Measurements from ENCODE around the gene PDAP1.
"Not testable (repeated sequence)": the region's sequence is repeated elsewhere in the genome, so short reads cannot be mapped to it uniquely, and the experiment has no call there.

Gene PDAP1

DNA sequence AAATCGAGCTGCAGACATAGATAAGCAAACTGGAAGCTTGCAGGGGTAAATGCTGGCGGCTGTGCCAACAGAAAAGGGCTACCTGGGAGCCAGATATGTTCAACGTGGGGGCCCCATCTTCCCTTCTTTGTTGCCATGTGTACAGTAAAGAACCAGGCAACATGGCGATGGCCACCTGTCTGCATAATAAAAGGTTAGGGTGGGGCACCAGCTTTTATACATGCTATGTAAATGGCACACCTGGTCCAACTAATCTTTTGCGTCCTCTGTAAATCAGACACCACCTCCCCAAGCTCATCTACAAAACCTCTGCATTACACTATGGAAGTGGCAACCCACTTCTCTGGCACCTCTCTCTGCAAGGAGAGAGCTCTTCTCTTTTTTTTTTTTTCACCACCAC is 14.2 kb upstream of the PDAP1 start:
- H3K9ac ChIP-seq (ENCODE audit: low read depth, low read length): no peak overlapping the region
- H3K27ac ChIP-seq (ENCODE audit: low read depth, low read length): no peak overlapping the region
- H3K4me1 ChIP-seq (ENCODE audit: control insufficient read depth, insufficient read depth, low read length): no peaks in the 10 kb centered on the region
- H3K4me3 ChIP-seq (ENCODE audit: low read depth, low read length): no peak overlapping the region
- H3K27me3 ChIP-seq (ENCODE audit: control insufficient read depth, insufficient read depth, low read length): no peaks in the 10 kb centered on the region
- H3K9me3 ChIP-seq (ENCODE audit: control insufficient read depth, insufficient read depth, low read length): no peaks in the 10 kb centered on the region
- peaks cover 80% of the 10 kb centered on the region for H3K36me3 ChIP-seq (ENCODE audit: control insufficient read depth, insufficient read depth, low read length)

DNA sequence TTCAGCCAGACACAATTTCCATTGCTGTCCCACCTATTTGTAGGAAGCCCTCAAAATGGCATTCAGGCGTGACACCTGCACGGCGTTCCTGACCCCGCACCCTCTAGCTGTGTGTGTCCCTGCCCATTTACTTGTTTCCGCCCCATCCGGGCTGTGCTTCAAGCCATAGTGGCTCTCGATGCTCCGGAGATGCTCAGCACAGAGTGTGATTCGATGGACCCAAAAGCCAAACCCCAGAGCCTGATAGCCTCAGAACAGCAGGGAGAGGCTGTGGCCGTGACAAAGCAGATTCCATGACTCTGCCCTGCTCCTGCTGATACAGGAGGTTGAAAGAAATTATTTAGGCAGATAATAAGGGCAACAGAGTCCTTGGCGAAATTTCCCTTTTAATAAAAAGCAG is 13.8 kb upstream of the PDAP1 start:
- H3K36me3 ChIP-seq (ENCODE audit: control insufficient read depth, insufficient read depth, low read length): peaks cover 84% of the 10 kb centered on the region
- H3K4me1 ChIP-seq (ENCODE audit: control insufficient read depth, insufficient read depth, low read length): no peaks in the 10 kb centered on the region
- no peaks in the 10 kb centered on the region for H3K9me3 ChIP-seq (ENCODE audit: control insufficient read depth, insufficient read depth, low read length)
- H3K27ac ChIP-seq (ENCODE audit: low read depth, low read length): no peak overlapping the region
- no peaks in the 10 kb centered on the region for H3K27me3 ChIP-seq (ENCODE audit: control insufficient read depth, insufficient read depth, low read length)
- H3K4me3 ChIP-seq (ENCODE audit: low read depth, low read length): no peak overlapping the region
- no peak overlapping the region for H3K9ac ChIP-seq (ENCODE audit: low read depth, low read length)

DNA sequence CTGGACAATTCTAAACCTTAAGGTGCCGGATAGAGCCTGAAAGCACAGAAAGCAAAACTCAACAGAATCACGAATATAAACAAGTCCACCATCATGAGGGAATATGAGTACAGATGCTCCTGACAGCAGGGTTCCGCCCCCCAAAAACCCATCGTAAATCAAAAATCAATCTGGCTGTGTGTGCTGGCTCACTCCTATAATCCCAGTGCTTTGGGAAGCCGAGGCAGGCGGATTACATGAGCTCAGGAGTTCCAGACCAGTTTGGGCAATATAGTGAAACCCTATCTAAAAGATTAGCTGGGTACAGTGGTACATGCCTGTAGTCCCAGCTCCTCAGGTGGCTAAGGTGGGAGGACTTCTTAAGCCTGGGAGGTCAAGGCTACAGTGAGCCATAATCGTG is 12.6 kb upstream of the PDAP1 start:
- Histone ChIP-seq H3K9ac (ENCODE audit: low read depth, low read length) (no peak overlapping the region), H3K9me3 (ENCODE audit: control insufficient read depth, insufficient read depth, low read length) (no peaks in the 10 kb centered on the region), H3K4me3 (ENCODE audit: low read depth, low read length) (no peak overlapping the region), H3K36me3 (ENCODE audit: control insufficient read depth, insufficient read depth, low read length) (peaks cover 96% of the 10 kb centered on the region), H3K27me3 (ENCODE audit: control insufficient read depth, insufficient read depth, low read length) (no peaks in the 10 kb centered on the region), H3K27ac (ENCODE audit: low read depth, low read length) (no peak overlapping the region), H3K4me1 (ENCODE audit: control insufficient read depth, insufficient read depth, low read length) (no peaks in the 10 kb centered on the region)

DNA sequence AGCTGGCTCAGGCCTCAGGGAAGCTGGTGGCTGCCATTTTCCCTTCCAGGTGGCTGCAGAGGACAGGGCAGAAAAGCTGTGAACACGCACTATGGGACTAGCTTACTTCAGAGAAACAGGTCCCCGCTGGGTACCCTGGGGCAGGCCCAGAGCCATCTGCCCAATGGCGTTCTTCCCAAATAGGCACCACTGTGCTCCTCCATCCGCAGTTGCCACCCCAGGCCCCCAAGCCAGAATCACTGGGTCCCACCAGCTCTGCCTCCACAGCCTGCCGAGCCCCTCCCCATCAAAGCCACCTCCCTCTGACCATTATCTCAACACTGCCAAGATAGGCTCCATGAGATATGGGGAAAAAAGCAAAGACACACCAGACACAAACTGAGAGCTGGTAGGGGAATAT is 11.8 kb upstream of the PDAP1 start:
- Histone ChIP-seq H3K27me3 (ENCODE audit: control insufficient read depth, insufficient read depth, low read length) (no peaks in the 10 kb centered on the region), H3K4me1 (ENCODE audit: control insufficient read depth, insufficient read depth, low read length) (no peaks in the 10 kb centered on the region), H3K27ac (ENCODE audit: low read depth, low read length) (no peak overlapping the region), H3K36me3 (ENCODE audit: control insufficient read depth, insufficient read depth, low read length) (peaks cover 97% of the 10 kb centered on the region), H3K4me3 (ENCODE audit: low read depth, low read length) (no peak overlapping the region), H3K9ac (ENCODE audit: low read depth, low read length) (no peak overlapping the region), H3K9me3 (ENCODE audit: control insufficient read depth, insufficient read depth, low read length) (no peaks in the 10 kb centered on the region)

DNA sequence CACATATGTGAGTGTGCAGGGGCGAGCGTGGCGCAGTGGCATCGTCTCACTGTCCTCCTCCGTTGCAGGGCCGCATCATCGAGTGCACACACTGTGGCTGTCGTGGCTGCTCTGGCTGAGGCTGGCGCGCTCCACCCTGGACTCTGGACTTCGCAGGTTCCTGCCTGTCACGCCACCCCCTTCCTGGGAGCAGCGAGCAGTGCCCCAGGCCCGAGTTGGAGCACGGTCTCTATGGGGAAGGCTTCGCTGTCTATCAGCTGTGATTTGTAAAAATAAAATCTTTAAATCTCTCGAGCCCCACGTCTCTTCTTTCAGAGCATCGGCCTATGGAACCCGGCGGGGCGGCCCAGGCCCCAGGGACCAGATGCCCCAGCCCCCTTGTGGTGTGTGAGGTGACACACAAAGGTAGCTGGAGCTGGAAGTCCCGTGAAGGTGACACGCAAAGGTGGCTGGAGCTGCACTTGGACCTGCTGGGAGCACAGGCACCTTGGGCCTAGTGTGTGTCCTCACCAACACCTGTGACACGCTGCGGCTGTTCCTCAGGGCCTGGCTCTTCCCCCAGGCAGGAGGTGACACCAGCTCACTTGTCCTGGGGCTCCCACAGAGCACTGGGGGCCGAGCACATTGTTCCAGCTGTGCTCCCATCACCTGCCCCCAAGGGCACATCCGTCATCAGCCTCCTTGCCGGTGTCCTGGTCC is 11.1 kb upstream of the PDAP1 start:
- Histone ChIP-seq H3K27me3 (ENCODE audit: control insufficient read depth, insufficient read depth, low read length) (no peaks in the 10 kb centered on the region), H3K27ac (ENCODE audit: low read depth, low read length) (no peak overlapping the region), H3K9me3 (ENCODE audit: control insufficient read depth, insufficient read depth, low read length) (no peaks in the 10 kb centered on the region), H3K9ac (ENCODE audit: low read depth, low read length) (no peak overlapping the region), H3K36me3 (ENCODE audit: control insufficient read depth, insufficient read depth, low read length) (peaks cover 97% of the 10 kb centered on the region), H3K4me3 (ENCODE audit: low read depth, low read length) (no peak overlapping the region), H3K4me1 (ENCODE audit: control insufficient read depth, insufficient read depth, low read length) (no peaks in the 10 kb centered on the region)

DNA sequence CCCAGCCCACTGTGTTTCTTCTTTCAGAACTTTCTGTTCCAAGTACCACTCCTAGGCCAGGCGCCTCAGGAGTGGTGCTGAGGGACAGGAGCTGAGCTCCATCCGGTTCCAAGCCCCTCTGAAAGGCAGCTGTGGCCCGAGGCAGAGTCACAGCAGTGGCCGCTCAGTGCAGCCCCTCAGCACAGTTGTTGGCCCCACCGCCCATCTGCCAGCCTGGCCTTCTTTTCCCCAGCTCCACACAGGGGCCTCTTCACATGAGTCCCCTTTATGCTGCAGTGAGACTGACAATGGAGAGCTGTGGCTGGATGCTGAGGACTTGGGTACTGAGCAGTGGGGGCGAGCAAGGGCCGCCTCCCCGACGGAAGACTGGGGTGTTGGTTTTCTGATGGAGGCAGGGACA is 9.9 kb upstream of the PDAP1 start:
- Histone ChIP-seq H3K36me3 (ENCODE audit: control insufficient read depth, insufficient read depth, low read length) (peaks cover 95% of the 10 kb centered on the region), H3K4me1 (ENCODE audit: control insufficient read depth, insufficient read depth, low read length) (no peaks in the 10 kb centered on the region), H3K4me3 (ENCODE audit: low read depth, low read length) (no peak overlapping the region), H3K9ac (ENCODE audit: low read depth, low read length) (no peak overlapping the region), H3K9me3 (ENCODE audit: control insufficient read depth, insufficient read depth, low read length) (no peaks in the 10 kb centered on the region), H3K27me3 (ENCODE audit: control insufficient read depth, insufficient read depth, low read length) (no peaks in the 10 kb centered on the region), H3K27ac (ENCODE audit: low read depth, low read length) (no peak overlapping the region)

DNA sequence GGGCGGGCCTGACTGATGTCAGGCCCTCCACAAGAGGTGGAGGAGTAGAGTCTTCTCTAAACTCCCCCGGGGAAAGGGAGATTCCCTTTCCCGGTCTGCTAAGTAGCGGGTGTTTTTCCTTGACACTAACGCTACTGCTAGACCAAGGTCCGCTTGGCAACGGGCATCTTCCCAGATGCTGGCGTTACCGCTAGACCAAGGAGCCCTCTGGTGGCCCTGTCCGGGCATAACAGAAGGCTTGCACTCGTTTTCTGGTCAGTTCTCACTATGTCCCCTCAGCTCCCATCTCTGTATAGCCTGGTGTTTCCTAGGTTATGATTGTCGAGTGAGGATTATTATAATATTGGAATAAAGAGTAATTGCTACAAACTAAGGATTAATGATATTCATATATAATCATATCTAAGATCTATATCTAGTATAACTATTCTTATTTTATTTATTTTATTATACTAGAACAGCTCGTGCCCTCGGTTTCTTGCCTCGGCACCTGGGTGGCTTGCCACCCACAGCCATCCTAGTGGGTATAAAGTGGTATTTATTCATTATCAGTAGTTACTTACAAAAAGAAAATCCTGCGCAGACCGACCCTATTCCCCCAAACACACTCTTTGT is 7.2 kb upstream of the PDAP1 start:
- not testable (repeated sequence) for H3K9me3 ChIP-seq (ENCODE audit: control insufficient read depth, insufficient read depth, low read length); H3K9ac ChIP-seq (ENCODE audit: low read depth, low read length); H3K27ac ChIP-seq (ENCODE audit: low read depth, low read length); H3K27me3 ChIP-seq (ENCODE audit: control insufficient read depth, insufficient read depth, low read length); H3K4me3 ChIP-seq (ENCODE audit: low read depth, low read length); H3K4me1 ChIP-seq (ENCODE audit: control insufficient read depth, insufficient read depth, low read length)
- H3K36me3 ChIP-seq (ENCODE audit: control insufficient read depth, insufficient read depth, low read length): peaks cover 95% of the 10 kb centered on the region

DNA sequence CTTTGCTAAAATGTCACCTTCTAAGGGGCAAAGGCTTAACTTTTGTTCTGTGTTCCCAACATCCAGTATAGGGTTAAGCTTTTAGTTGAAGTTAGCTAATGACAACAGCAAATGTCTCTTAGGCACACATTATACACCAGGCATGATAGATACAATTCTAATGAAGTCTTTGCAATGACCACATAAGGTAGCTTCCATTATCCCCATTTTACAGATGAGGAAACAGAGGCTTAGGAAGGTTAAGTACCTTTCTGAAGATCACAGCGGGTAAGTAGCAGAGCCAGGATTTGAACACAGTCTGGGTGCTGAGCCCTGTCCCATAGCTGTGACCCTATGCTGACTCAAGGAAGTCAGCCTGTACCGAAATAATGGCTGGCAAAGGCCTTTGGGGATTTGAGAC is 2.2 kb upstream of the PDAP1 start:
- Histone ChIP-seq H3K9ac (ENCODE audit: low read depth, low read length) (no peak overlapping the region), H3K27ac (ENCODE audit: low read depth, low read length) (no peak overlapping the region), H3K4me1 (ENCODE audit: control insufficient read depth, insufficient read depth, low read length) (peaks cover 9% of the 10 kb centered on the region; the same call in 1 of the 2 replicates), H3K27me3 (ENCODE audit: control insufficient read depth, insufficient read depth, low read length) (no peaks in the 10 kb centered on the region), H3K4me3 (ENCODE audit: low read depth, low read length) (no peak overlapping the region), H3K36me3 (ENCODE audit: control insufficient read depth, insufficient read depth, low read length) (peaks cover 54% of the 10 kb centered on the region), H3K9me3 (ENCODE audit: control insufficient read depth, insufficient read depth, low read length) (no peaks in the 10 kb centered on the region)

DNA sequence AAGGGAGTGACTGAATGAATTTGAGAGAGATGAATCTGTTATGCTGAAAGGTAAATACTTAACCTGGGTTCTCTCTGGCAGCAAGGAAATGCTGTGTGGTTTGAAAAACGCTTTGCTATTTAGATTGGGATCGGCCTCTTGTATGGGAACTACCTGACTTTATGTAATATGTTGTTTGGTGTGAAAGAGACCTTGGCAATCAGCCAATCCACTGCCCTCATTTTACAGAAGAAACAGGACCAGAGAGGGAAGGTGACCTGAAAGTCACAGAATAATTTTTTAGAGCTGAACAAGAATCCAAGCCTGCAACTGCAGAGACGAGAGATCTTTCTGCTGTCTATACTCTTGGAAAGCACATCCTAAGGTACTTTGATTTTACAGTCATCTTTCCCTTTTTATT is 1.4 kb upstream of the PDAP1 start:
- Histone ChIP-seq H3K4me1 (ENCODE audit: control insufficient read depth, insufficient read depth, low read length) (peaks cover 9% of the 10 kb centered on the region; the same call in 1 of the 2 replicates), H3K9ac (ENCODE audit: low read depth, low read length) (peak overlapping the region; percentile 18; the same call in 1 of the 2 replicates), H3K4me3 (ENCODE audit: low read depth, low read length) (peak overlapping the region; percentile 77), H3K36me3 (ENCODE audit: control insufficient read depth, insufficient read depth, low read length) (peaks cover 50% of the 10 kb centered on the region), H3K27me3 (ENCODE audit: control insufficient read depth, insufficient read depth, low read length) (no peaks in the 10 kb centered on the region), H3K27ac (ENCODE audit: low read depth, low read length) (peak overlapping the region; percentile 17), H3K9me3 (ENCODE audit: control insufficient read depth, insufficient read depth, low read length) (no peaks in the 10 kb centered on the region)

DNA sequence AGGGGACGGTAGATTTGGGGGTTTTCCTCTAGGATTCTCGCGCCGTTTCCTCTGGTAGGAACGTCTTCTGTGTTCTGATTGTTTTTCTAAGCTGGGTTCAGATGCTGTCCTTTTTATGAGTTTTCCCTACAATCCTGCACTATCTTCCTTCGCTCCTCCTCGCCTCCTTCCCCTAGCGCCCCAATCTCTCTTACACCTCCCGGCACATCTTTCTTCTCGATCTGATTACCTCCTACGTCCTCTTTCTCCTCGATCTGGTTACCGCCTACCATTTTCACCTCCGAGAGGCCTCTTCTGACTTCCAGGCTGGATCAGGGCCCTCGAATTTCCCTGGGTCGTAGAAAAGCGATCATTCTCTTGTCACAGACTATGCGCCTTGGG is 785 bp upstream of the PDAP1 start:
- H3K36me3 ChIP-seq (ENCODE audit: control insufficient read depth, insufficient read depth, low read length): peaks cover 50% of the 10 kb centered on the region

DNA sequence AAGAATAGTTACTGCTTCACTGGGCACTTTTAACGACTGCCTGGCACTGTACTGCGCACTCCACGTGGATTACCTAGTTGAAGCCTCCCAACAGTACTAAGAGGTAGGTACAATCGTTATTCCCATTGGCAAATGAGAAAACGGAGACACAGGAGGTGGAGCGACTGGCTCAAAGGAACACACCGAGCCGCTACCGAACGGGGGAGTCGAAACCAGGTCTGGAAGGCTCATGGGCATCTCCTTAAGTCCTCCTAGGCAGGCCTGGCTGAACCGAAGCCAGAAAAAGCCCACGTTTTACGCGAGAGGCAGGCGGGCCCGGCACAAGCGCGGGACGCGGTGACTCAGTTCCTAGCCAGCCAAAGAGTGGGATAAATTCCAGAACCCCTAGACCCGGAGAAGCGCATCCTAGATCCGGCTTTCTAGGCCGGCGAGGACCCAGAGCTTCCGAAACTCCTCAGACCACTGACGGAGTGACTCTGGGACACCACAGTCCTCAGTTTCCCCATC is 472 bp downstream of the PDAP1 start:
- H3K9ac ChIP-seq (ENCODE audit: low read depth, low read length): peak overlapping the region; percentile 100
- peaks cover 52% of the 10 kb centered on the region for H3K36me3 ChIP-seq (ENCODE audit: control insufficient read depth, insufficient read depth, low read length)
- H3K4me3 ChIP-seq (ENCODE audit: low read depth, low read length): peak overlapping the region; percentile 77
- peak overlapping the region; percentile 100 for H3K27ac ChIP-seq (ENCODE audit: low read depth, low read length)
- H3K9me3 ChIP-seq (ENCODE audit: control insufficient read depth, insufficient read depth, low read length): no peaks in the 10 kb centered on the region
- no peaks in the 10 kb centered on the region for H3K27me3 ChIP-seq (ENCODE audit: control insufficient read depth, insufficient read depth, low read length)
- H3K4me1 ChIP-seq (ENCODE audit: control insufficient read depth, insufficient read depth, low read length): peaks cover 9% of the 10 kb centered on the region; the same call in 1 of the 2 replicates

More for the DNA sequence above, 785 bp upstream of the PDAP1 start:
- Histone ChIP-seq H3K9ac (ENCODE audit: low read depth, low read length) (peak overlapping the region; percentile 100), H3K27ac (ENCODE audit: low read depth, low read length) (peak overlapping the region; percentile 100), H3K27me3 (ENCODE audit: control insufficient read depth, insufficient read depth, low read length) (no peaks in the 10 kb centered on the region), H3K4me3 (ENCODE audit: low read depth, low read length) (peak overlapping the region; percentile 77), H3K4me1 (ENCODE audit: control insufficient read depth, insufficient read depth, low read length) (peaks cover 9% of the 10 kb centered on the region; the same call in 1 of the 2 replicates), H3K9me3 (ENCODE audit: control insufficient read depth, insufficient read depth, low read length) (no peaks in the 10 kb centered on the region)

Measured in HUES48 (cell line).